OCI-LY3 (cell line): Measurements from ENCODE around the gene SEMA5A.

Experiments
- EZH2phosphoT487 ChIP-seq: fragments of 200-600 bp; shearing (Covaris generic); IDR thresholded peaks from 2 replicates; pipeline ENCODE4 v1.6.1; 2018; ENCODE audit warnings: antibody characterized with exemption, mixed run types, low read depth
- TF ChIP-seq, protein P1 (sequence below): fragments of 200-600, 300-600 bp; sonication (generic); IDR thresholded peaks from 2 replicates; pipeline ENCODE4 v1.5.1; 2014; ENCODE audit warnings: antibody characterized with exemption, low read length, low read depth

DNA sequence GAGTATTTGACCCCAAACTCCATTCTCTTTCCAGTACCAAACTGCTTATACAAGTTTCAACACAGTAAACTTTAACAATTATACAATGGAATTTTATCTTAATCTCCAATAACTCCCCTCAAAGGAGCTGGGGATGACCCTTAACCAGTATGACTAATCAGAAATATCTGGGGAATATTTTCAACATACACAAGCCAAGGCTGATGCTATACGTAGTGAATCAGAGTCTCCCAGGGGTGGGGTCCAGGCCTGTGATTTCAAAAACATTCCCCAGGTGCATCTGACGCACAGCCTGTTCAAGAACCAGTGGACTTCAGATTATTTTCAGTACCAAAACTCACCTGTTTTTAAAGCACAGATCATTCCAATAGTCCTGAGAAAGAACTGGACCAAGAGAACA lies 11.8 kb upstream of the SEMA5A start:
- TF ChIP-seq, protein P1, sequence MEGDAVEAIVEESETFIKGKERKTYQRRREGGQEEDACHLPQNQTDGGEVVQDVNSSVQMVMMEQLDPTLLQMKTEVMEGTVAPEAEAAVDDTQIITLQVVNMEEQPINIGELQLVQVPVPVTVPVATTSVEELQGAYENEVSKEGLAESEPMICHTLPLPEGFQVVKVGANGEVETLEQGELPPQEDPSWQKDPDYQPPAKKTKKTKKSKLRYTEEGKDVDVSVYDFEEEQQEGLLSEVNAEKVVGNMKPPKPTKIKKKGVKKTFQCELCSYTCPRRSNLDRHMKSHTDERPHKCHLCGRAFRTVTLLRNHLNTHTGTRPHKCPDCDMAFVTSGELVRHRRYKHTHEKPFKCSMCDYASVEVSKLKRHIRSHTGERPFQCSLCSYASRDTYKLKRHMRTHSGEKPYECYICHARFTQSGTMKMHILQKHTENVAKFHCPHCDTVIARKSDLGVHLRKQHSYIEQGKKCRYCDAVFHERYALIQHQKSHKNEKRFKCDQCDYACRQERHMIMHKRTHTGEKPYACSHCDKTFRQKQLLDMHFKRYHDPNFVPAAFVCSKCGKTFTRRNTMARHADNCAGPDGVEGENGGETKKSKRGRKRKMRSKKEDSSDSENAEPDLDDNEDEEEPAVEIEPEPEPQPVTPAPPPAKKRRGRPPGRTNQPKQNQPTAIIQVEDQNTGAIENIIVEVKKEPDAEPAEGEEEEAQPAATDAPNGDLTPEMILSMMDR, result no peak
- no peak for TF ChIP-seq EZH2phosphoT487
